Nephron progenitor cell (in vitro differentiated cells): ENCODE measurements around the gene NTM.

Experiments used
- DNase-seq: peaks from one replicate; pipeline ENCODE4 v3.0.0; 2021
- H3K27ac Mint-ChIP-seq: 2 replicates; pipeline ENCODE4 v1.8.0; 2021; ENCODE audit warnings: mild to moderate bottlenecking, moderate library complexity, mixed read lengths
- H3K27me3 Mint-ChIP-seq: 2 replicates; pipeline ENCODE4 v1.8.0; 2021; ENCODE audit warnings: mild to moderate bottlenecking, low read depth, mixed read lengths; ENCODE audit not compliant: poor library complexity
- H3K36me3 Mint-ChIP-seq: 2 replicates; pipeline ENCODE4 v1.8.0; 2021; ENCODE audit warnings: low read depth, mixed read lengths
- H3K4me1 Mint-ChIP-seq: 2 replicates; pipeline ENCODE4 v1.8.0; 2021; ENCODE audit warnings: mixed read lengths
- H3K4me3 Mint-ChIP-seq: 2 replicates; pipeline ENCODE4 v1.8.0; 2021; ENCODE audit warnings: mild to moderate bottlenecking, moderate library complexity, mixed read lengths
- H3K9me3 Mint-ChIP-seq: 2 replicates; pipeline ENCODE4 v1.8.0; 2021; ENCODE audit warnings: mild to moderate bottlenecking, moderate library complexity, mixed read lengths
- CTCF ChIP-seq: fragments of 200-600 bp; sonication (generic); IDR thresholded peaks from 2 replicates; pipeline ENCODE4 v1.5.0; 2021; ENCODE audit warnings: antibody characterized with exemption

The NTM gene

GRCh38 chr11:131868629-131869507 is 498.5 kb downstream of the NTM start:
- Mint-ChIP-seq H3K36me3 (no peaks in the 10 kb centered on the region), H3K9me3 (no peaks in the 10 kb centered on the region), H3K27me3 (peaks cover 2% of the 10 kb centered on the region), H3K4me3 (no peak overlapping the region), H3K4me1 (peaks cover 47% of the 10 kb centered on the region), H3K27ac (peak overlapping the region; percentile 4)
- DNase-seq, result no peak
- no peak for TF ChIP-seq CTCF

GRCh38 chr11:131870305-131870704 is 499.9 kb downstream of the NTM start:
- Mint-ChIP-seq H3K9me3 (no peaks in the 10 kb centered on the region), H3K4me1 (peaks cover 38% of the 10 kb centered on the region), H3K27me3 (peaks cover 2% of the 10 kb centered on the region), H3K27ac (no peak overlapping the region), H3K4me3 (no peak overlapping the region), H3K36me3 (no peaks in the 10 kb centered on the region)
- DNase-seq, result no peak
- no peak for TF ChIP-seq CTCF

GRCh38 chr11:131871006-131871405 is 500.6 kb downstream of the NTM start:
- Mint-ChIP-seq H3K4me1 (peaks cover 38% of the 10 kb centered on the region), H3K9me3 (no peaks in the 10 kb centered on the region), H3K4me3 (no peak overlapping the region), H3K36me3 (no peaks in the 10 kb centered on the region), H3K27ac (no peak overlapping the region), H3K27me3 (no peaks in the 10 kb centered on the region)
- TF ChIP-seq CTCF, result no peak
- DNase-seq, result no peak

- no peaks in the 10 kb centered on the region for H3K36me3 Mint-ChIP-seq
- DNase-seq, result no peak
- no peak overlapping the region for H3K27ac Mint-ChIP-seq
- no peak overlapping the region for H3K4me3 Mint-ChIP-seq
- no peak for TF ChIP-seq CTCF
- H3K4me1 Mint-ChIP-seq, result peaks cover 8% of the 10 kb centered on the region
- H3K27me3 Mint-ChIP-seq, result peaks cover 4% of the 10 kb centered on the region
- H3K9me3 Mint-ChIP-seq, result no peaks in the 10 kb centered on the region
These were observed 503.7 kb downstream of the NTM start for GRCh38 chr11:131874070-131874469.

GRCh38 chr11:131875611-131876010 is 505.2 kb downstream of the NTM start:
- H3K9me3 Mint-ChIP-seq, result no peaks in the 10 kb centered on the region
- DNase-seq, result no peak
- H3K27ac Mint-ChIP-seq, result no peak overlapping the region
- H3K36me3 Mint-ChIP-seq, result no peaks in the 10 kb centered on the region
- no peak overlapping the region for H3K4me3 Mint-ChIP-seq
- H3K4me1 Mint-ChIP-seq, result peaks cover 6% of the 10 kb centered on the region
- no peak for TF ChIP-seq CTCF
- H3K27me3 Mint-ChIP-seq, result peaks cover 13% of the 10 kb centered on the region
